ENCODE data around the gene IKZF4. TPM values are rescaled to one million over a fixed set of nuclear protein-coding genes. Genes with fewer than 3 reads are reported as not detected.
A peak's percentile ranks its signal among the peaks of the same experiment; 100 is the strongest.
"Not testable (repeated sequence)": the region's sequence is repeated elsewhere in the genome, so short reads cannot be mapped to it uniquely, and the experiment has no call there.

The IKZF4 gene
- polyA plus RNA-seq (2012; ENCODE audit: missing spikeins): 2.8 TPM

GRCh38 chr12:56020423-56021184 lies at the start of gene IKZF4:
Gene IKZF4 (plus strand): TSS chr12:56021043. CDS start chr12:56021494, 451 bp downstream.
- FAIRE-seq (no peak), DNase-seq (ENCODE audit: insufficient read length) (no peak)
- TF ChIP-seq TAF1 (IDR thresholded peaks at IDR 0.05; ENCODE audit: borderline replicate concordance, low read depth, low read length) (no peak), POLR2A (IDR thresholded peaks at IDR 0.05; ENCODE audit: low read depth, low read length) (no peak), POLR2AphosphoS5 (IDR thresholded peaks at IDR 0.05; ENCODE audit: low read depth, low read length) (no peak)

GRCh38 chr12:55972042-55972441 lies 48.8 kb upstream of the IKZF4 start:
- DNase-seq (ENCODE audit: insufficient read length): no peak
- TF ChIP-seq POLR2AphosphoS5 (IDR thresholded peaks at IDR 0.05; ENCODE audit: low read depth, low read length): no peak
- no peak for TF ChIP-seq TAF1 (IDR thresholded peaks at IDR 0.05; ENCODE audit: borderline replicate concordance, low read depth, low read length)
- FAIRE-seq: no peak

- no peak for TF ChIP-seq POLR2A (IDR thresholded peaks at IDR 0.05; ENCODE audit: low read depth, low read length)
- TF ChIP-seq POLR2AphosphoS5 (IDR thresholded peaks at IDR 0.05; ENCODE audit: low read depth, low read length): no peak
- TF ChIP-seq TAF1 (IDR thresholded peaks at IDR 0.05; ENCODE audit: borderline replicate concordance, low read depth, low read length): no peak
- no peak for FAIRE-seq
- DNase-seq (ENCODE audit: insufficient read length): no peak
Observed at GRCh38 chr12:55972456-55972855, 48.4 kb upstream of the IKZF4 start.

- no peak for DNase-seq (ENCODE audit: insufficient read length)
- TF ChIP-seq POLR2A (IDR thresholded peaks at IDR 0.05; ENCODE audit: low read depth, low read length) (no peak; the same call in 1 of the 2 replicates), POLR2AphosphoS5 (IDR thresholded peaks at IDR 0.05; ENCODE audit: low read depth, low read length) (no peak; the same call in 1 of the 2 replicates), TAF1 (IDR thresholded peaks at IDR 0.05; ENCODE audit: borderline replicate concordance, low read depth, low read length) (no peak)
- FAIRE-seq: peak; percentile 30
Observed at GRCh38 chr12:55972911-55973598, 47.8 kb upstream of the IKZF4 start.

GRCh38 chr12:55973599-55974307 lies 47.1 kb upstream of the IKZF4 start, which contains the start of gene RAB5B:
Gene RAB5B (plus strand): TSS chr12:55974078. CDS start chr12:55986961, 12,883 bp downstream.
- DNase-seq (ENCODE audit: insufficient read length): peak; percentile 91

GRCh38 chr12:55974308-55974730 lies 46.5 kb upstream of the IKZF4 start:
- peak; percentile 53 for DNase-seq (ENCODE audit: insufficient read length)
- TF ChIP-seq POLR2AphosphoS5 (IDR thresholded peaks at IDR 0.05; ENCODE audit: low read depth, low read length) (no peak), POLR2A (IDR thresholded peaks at IDR 0.05; ENCODE audit: low read depth, low read length) (no peak; the same call in 1 of the 2 replicates)
- FAIRE-seq: peak; percentile 30

More at GRCh38 chr12:55973599-55974307, 47.1 kb upstream of the IKZF4 start, which contains the start of gene RAB5B:
- peak; percentile 79 for TF ChIP-seq POLR2AphosphoS5 (IDR thresholded peaks at IDR 0.05; ENCODE audit: low read depth, low read length)
- peak; percentile 88 for TF ChIP-seq POLR2A (IDR thresholded peaks at IDR 0.05; ENCODE audit: low read depth, low read length)
- peak; percentile 76; the same call in 1 of the 2 replicates for TF ChIP-seq TAF1 (IDR thresholded peaks at IDR 0.05; ENCODE audit: borderline replicate concordance, low read depth, low read length)
- peak; percentile 99 for FAIRE-seq

GRCh38 chr12:55978393-55978792 lies 42.5 kb upstream of the IKZF4 start:
- FAIRE-seq (no peak), DNase-seq (ENCODE audit: insufficient read length) (no peak)
- TF ChIP-seq POLR2A (IDR thresholded peaks at IDR 0.05; ENCODE audit: low read depth, low read length) (no peak), POLR2AphosphoS5 (IDR thresholded peaks at IDR 0.05; ENCODE audit: low read depth, low read length) (no peak), TAF1 (IDR thresholded peaks at IDR 0.05; ENCODE audit: borderline replicate concordance, low read depth, low read length) (no peak)

GRCh38 chr12:55979069-55979468 lies 41.8 kb upstream of the IKZF4 start:
- DNase-seq (ENCODE audit: insufficient read length): no peak
- TF ChIP-seq TAF1 (IDR thresholded peaks at IDR 0.05; ENCODE audit: borderline replicate concordance, low read depth, low read length): no peak
- no peak for FAIRE-seq

- DNase-seq (ENCODE audit: insufficient read length); FAIRE-seq: not testable (repeated sequence)
Observed at GRCh38 chr12:55981882-55982281, 39.0 kb upstream of the IKZF4 start.

GRCh38 chr12:55982319-55982936 lies 38.4 kb upstream of the IKZF4 start:
- TF ChIP-seq POLR2A (IDR thresholded peaks at IDR 0.05; ENCODE audit: low read depth, low read length) (no peak), TAF1 (IDR thresholded peaks at IDR 0.05; ENCODE audit: borderline replicate concordance, low read depth, low read length) (no peak), POLR2AphosphoS5 (IDR thresholded peaks at IDR 0.05; ENCODE audit: low read depth, low read length) (no peak)
- FAIRE-seq (peak; percentile 9), DNase-seq (ENCODE audit: insufficient read length) (peak; percentile 38)

- DNase-seq (ENCODE audit: insufficient read length): no peak
- FAIRE-seq: no peak
- TF ChIP-seq TAF1 (IDR thresholded peaks at IDR 0.05; ENCODE audit: borderline replicate concordance, low read depth, low read length) (no peak), POLR2AphosphoS5 (IDR thresholded peaks at IDR 0.05; ENCODE audit: low read depth, low read length) (no peak), POLR2A (IDR thresholded peaks at IDR 0.05; ENCODE audit: low read depth, low read length) (no peak)
Observed at GRCh38 chr12:55983232-55983842, 37.5 kb upstream of the IKZF4 start.
